ENCODE data around the gene PPIG. TPM values are rescaled to one million over a fixed set of nuclear protein-coding genes. Genes with fewer than 3 reads are reported as not detected.
"Not testable (repeated sequence)": the region's sequence is repeated elsewhere in the genome, so short reads cannot be mapped to it uniquely, and the experiment has no call there.

Gene PPIG
- total and polyA plus RNA-seq, 4 donors: 15.2 to 49.3 (median 24.2) TPM

DNA sequence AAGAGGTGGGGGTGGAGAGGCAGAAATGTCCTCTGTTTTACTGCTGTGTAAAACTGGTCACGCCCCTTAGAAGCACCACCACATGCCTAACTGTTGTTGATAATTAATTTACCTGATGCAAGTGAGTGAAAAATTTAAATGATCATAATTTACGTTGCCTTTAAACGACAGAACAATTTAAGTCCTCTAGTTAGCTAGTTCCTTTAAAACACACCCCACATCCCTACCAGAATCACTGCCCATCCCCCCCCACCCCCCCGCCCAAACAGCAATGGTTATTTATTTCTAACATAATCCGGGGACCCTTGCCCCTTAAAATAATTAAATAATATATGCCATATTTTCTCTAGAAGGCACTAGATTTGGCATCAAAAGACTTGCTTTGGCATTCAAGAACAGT lies 633 bp upstream of the PPIG start (continued):
- TF ChIP-seq GABPA (IDR thresholded peaks at IDR 0.05 in 1 of 2, conservative IDR thresholded peaks at IDR 0.05 in 1 of 2): no peak

DNA sequence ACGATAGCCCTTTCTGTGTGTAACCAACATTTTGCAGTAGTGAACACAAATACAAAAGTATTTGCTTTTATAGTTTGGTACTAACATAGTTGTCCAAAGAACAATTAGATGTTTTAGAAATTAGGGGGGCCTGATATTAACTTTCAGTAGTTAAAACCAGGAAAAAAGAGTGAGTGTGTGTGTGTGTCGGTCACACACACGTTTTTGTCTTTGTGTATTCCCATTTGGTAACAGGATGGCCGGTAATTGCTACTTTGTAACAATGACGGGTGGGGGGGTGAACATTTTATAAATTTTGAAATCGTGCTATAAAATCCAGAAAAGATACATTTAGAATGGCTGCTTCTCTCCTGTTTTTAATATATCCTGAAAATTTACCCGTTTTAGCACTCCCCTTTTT lies 1.5 kb downstream of the PPIG start:
- H3K27me3 ChIP-seq (ENCODE audit: control insufficient read depth in 4 of 4, insufficient read depth in 4 of 4, low read length in 3 of 4): no peaks in the 10 kb centered on the region
- peaks cover 10 to 18% (median 12%) of the 10 kb centered on the region in 4 donors for H3K4me1 ChIP-seq (ENCODE audit: control insufficient read depth in 4 of 4, insufficient read depth in 4 of 4, low read length in 3 of 4)
- 18% methylated on average over 7 of the region's 7 CpGs for WGBS
- no peaks in the 10 kb centered on the region for H3K9me3 ChIP-seq (ENCODE audit: control insufficient read depth in 4 of 4, low read length in 3 of 4)
- H3K36me3 ChIP-seq (ENCODE audit: control insufficient read depth in 4 of 4, insufficient read depth in 3 of 4, low read depth in 1 of 4, low read length in 3 of 4): no peaks in the 10 kb centered on the region
- H3K9ac ChIP-seq (ENCODE audit: low read depth in 1 of 2, low read length in 2 of 2): peak overlapping the region in 1 of 2 donors; percentile 3
- H3K27ac ChIP-seq (ENCODE audit: low read depth in 1 of 2, low read length in 2 of 2): peak overlapping the region; percentile 85 to 97
- peak overlapping the region; percentile 41 to 89 (median 80) for H3K4me3 ChIP-seq (ENCODE audit: low read depth in 1 of 3, low read length in 3 of 3)
- TF ChIP-seq FOXA1 (IDR thresholded peaks at IDR 0.05): no peak
- peak in 1 of 2 donors; percentile 3 for TF ChIP-seq GABPA (IDR thresholded peaks at IDR 0.05 in 1 of 2, conservative IDR thresholded peaks at IDR 0.05 in 1 of 2)
- no peak for DNase-seq (ENCODE audit: low spot score)

DNA sequence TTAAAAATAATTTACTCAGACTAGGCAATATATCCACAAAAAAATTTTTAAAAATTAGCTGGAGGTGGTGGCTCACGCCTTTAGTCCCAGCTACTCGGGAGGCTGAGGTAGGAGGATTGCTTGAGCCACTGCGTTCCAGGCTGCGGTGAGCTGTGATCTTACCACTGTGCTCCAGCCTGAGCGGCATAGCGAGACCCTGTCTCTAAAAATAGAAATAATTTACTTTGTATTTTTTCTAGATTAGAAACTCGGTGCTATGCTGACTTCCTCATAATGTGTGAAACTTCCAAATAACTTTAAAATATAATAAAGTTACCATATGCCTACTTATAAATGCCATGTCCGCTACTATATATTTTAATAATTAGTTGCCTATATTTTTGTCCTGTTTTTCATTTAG lies 6.7 kb downstream of the PPIG start:
- 87% methylated on average over 8 of the region's 8 CpGs for WGBS
- H3K27ac ChIP-seq (ENCODE audit: low read depth in 1 of 2, low read length in 2 of 2): no peak overlapping the region
- H3K4me1 ChIP-seq (ENCODE audit: control insufficient read depth in 4 of 4, insufficient read depth in 4 of 4, low read length in 3 of 4): peaks cover 8 to 12% (median 10%) of the 10 kb centered on the region in 4 donors
- no peaks in the 10 kb centered on the region for H3K27me3 ChIP-seq (ENCODE audit: control insufficient read depth in 4 of 4, insufficient read depth in 4 of 4, low read length in 3 of 4)
- no peak overlapping the region for H3K4me3 ChIP-seq (ENCODE audit: low read depth in 1 of 3, low read length in 3 of 3)
- no peaks in the 10 kb centered on the region for H3K36me3 ChIP-seq (ENCODE audit: control insufficient read depth in 4 of 4, insufficient read depth in 3 of 4, low read depth in 1 of 4, low read length in 3 of 4)
- no peaks in the 10 kb centered on the region for H3K9me3 ChIP-seq (ENCODE audit: control insufficient read depth in 4 of 4, low read length in 3 of 4)
- no peak overlapping the region for H3K9ac ChIP-seq (ENCODE audit: low read depth in 1 of 2, low read length in 2 of 2)
- no peak for DNase-seq (ENCODE audit: low spot score)
- no peak for TF ChIP-seq NR2F2 (IDR thresholded peaks at IDR 0.05)
- no peak for TF ChIP-seq YY1 (IDR thresholded peaks at IDR 0.05)
- TF ChIP-seq, protein P1, sequence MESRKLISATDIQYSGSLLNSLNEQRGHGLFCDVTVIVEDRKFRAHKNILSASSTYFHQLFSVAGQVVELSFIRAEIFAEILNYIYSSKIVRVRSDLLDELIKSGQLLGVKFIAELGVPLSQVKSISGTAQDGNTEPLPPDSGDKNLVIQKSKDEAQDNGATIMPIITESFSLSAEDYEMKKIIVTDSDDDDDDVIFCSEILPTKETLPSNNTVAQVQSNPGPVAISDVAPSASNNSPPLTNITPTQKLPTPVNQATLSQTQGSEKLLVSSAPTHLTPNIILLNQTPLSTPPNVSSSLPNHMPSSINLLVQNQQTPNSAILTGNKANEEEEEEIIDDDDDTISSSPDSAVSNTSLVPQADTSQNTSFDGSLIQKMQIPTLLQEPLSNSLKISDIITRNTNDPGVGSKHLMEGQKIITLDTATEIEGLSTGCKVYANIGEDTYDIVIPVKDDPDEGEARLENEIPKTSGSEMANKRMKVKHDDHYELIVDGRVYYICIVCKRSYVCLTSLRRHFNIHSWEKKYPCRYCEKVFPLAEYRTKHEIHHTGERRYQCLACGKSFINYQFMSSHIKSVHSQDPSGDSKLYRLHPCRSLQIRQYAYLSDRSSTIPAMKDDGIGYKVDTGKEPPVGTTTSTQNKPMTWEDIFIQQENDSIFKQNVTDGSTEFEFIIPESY (IDR thresholded peaks at IDR 0.05): no peak
- TF ChIP-seq, protein P2, sequence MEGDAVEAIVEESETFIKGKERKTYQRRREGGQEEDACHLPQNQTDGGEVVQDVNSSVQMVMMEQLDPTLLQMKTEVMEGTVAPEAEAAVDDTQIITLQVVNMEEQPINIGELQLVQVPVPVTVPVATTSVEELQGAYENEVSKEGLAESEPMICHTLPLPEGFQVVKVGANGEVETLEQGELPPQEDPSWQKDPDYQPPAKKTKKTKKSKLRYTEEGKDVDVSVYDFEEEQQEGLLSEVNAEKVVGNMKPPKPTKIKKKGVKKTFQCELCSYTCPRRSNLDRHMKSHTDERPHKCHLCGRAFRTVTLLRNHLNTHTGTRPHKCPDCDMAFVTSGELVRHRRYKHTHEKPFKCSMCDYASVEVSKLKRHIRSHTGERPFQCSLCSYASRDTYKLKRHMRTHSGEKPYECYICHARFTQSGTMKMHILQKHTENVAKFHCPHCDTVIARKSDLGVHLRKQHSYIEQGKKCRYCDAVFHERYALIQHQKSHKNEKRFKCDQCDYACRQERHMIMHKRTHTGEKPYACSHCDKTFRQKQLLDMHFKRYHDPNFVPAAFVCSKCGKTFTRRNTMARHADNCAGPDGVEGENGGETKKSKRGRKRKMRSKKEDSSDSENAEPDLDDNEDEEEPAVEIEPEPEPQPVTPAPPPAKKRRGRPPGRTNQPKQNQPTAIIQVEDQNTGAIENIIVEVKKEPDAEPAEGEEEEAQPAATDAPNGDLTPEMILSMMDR (IDR thresholded peaks at IDR 0.05; ENCODE audit: low read depth, low read length, missing input control): no peak
- no peak for TF ChIP-seq EGR1 (IDR thresholded peaks at IDR 0.05; ENCODE audit: low read depth in 2 of 2)
- no peak for TF ChIP-seq JUND (IDR thresholded peaks at IDR 0.05)
- TF ChIP-seq HNF4A (conservative IDR thresholded peaks at IDR 0.05): no peak
- TF ChIP-seq FOXA2 (IDR thresholded peaks at IDR 0.05): no peak
- no peak for TF ChIP-seq RAD21 (IDR thresholded peaks at IDR 0.05)

DNA sequence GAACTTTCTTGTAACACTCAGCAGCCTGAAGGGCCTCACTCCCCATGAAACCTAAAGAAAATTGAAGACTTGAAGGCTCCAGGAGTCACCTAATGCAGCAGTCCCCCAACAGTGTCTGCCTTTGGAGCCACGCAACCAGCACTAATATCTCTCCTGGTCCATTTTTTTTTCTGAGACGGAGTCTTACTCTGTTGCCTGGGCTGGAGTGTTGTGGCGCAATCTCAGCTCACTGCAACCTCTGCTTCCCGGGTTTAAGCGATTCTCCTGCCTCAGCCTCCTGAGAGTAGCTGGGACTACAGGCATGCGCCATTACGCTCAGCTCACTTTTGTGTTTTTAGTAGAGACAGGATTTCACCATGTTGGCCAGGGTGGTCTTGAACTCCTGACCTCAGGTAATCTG lies 12.4 kb downstream of the PPIG start:
- not testable (repeated sequence) for H3K36me3 ChIP-seq (ENCODE audit: control insufficient read depth in 4 of 4, insufficient read depth in 3 of 4, low read depth in 1 of 4, low read length in 3 of 4); H3K9ac ChIP-seq (ENCODE audit: low read depth in 1 of 2, low read length in 2 of 2); H3K9me3 ChIP-seq (ENCODE audit: control insufficient read depth in 4 of 4, low read length in 3 of 4); H3K4me3 ChIP-seq (ENCODE audit: low read depth in 1 of 3, low read length in 3 of 3); H3K27ac ChIP-seq (ENCODE audit: low read depth in 1 of 2, low read length in 2 of 2); H3K4me1 ChIP-seq (ENCODE audit: control insufficient read depth in 4 of 4, insufficient read depth in 4 of 4, low read length in 3 of 4); DNase-seq (ENCODE audit: low spot score); H3K27me3 ChIP-seq (ENCODE audit: control insufficient read depth in 4 of 4, insufficient read depth in 4 of 4, low read length in 3 of 4)
- 83% methylated on average over 7 of the region's 7 CpGs for WGBS
